Measurements from ENCODE around the gene CYP39A1.

- no peak for TF ChIP-seq CTCF (IDR thresholded peaks at IDR 0.05)
- no peak for TF ChIP-seq POLR2A (IDR thresholded peaks at IDR 0.05)
- TF ChIP-seq POLR2AphosphoS5 (IDR thresholded peaks at IDR 0.05) = no peak
Measured at GRCh38 chr6:46651816-46652215, 802 bp downstream of the CYP39A1 start.
